Gastrocnemius medialis (tissue), 4 donors: ENCODE results near the gene RASD1.
"Not testable (repeated sequence)": the region's sequence is repeated elsewhere in the genome, so short reads cannot be mapped to it uniquely, and the experiment has no call there.

Source experiments
- POLR2A ChIP-seq, 2 donors: fragments of 450-650 bp; IDR thresholded peaks; one replicate each; pipeline ENCODE4 v1.6.1; 2017; ENCODE audit warnings: antibody characterized with exemption in 2 of 2, mild to moderate bottlenecking in 2 of 2, moderate library complexity in 2 of 2
- TF ChIP-seq, protein P1 (sequence below), 5 experiments: fragments of 450-650 bp in 3 of 5; fragments of 200-600 bp in 2 of 5; sonication (generic) in 2 of 5; IDR thresholded peaks in 4 of 5; conservative IDR thresholded peaks in 1 of 5; 1 replicate in 4 of 5; 2 replicates in 1 of 5; pipeline ENCODE4 v1.5.1; 2016 to 2019; ENCODE audit warnings: antibody characterized with exemption in 5 of 5, mild to moderate bottlenecking in 3 of 5, moderate library complexity in 3 of 5

DNA sequence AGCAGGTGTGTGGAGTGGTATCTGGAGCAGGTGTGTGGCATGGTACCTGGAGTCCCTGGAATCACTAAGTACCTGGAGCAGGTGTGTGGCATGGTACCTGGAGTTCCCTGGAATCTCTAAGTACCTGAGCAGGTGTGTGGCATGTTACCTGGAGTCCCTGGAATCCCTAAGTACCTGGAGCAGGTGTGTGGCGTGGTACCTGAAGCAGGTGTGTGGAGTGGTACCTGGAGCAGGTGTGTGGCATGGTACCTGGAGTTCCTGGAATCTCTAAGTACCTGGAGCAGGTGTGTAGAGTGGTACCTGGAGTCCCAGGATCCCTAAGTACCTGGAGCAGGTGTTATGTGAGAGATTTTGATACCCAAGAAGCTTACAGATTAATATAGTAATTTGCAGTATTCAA, 41.5 kb downstream of the RASD1 start:
- TF ChIP-seq POLR2A (IDR thresholded peaks at IDR 0.05) = not testable (repeated sequence)
- TF ChIP-seq, protein P1, sequence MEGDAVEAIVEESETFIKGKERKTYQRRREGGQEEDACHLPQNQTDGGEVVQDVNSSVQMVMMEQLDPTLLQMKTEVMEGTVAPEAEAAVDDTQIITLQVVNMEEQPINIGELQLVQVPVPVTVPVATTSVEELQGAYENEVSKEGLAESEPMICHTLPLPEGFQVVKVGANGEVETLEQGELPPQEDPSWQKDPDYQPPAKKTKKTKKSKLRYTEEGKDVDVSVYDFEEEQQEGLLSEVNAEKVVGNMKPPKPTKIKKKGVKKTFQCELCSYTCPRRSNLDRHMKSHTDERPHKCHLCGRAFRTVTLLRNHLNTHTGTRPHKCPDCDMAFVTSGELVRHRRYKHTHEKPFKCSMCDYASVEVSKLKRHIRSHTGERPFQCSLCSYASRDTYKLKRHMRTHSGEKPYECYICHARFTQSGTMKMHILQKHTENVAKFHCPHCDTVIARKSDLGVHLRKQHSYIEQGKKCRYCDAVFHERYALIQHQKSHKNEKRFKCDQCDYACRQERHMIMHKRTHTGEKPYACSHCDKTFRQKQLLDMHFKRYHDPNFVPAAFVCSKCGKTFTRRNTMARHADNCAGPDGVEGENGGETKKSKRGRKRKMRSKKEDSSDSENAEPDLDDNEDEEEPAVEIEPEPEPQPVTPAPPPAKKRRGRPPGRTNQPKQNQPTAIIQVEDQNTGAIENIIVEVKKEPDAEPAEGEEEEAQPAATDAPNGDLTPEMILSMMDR (IDR thresholded peaks at IDR 0.05 in 4 of 5, conservative IDR thresholded peaks at IDR 0.05 in 1 of 5) = not testable (repeated sequence)
